ENCODE measurements around the gene LCN12. TPM values are rescaled to one million over a fixed set of nuclear protein-coding genes. Genes with fewer than 3 reads are reported as not detected.

Gene LCN12
- total RNA-seq, 1 donor from 2014 or later: not detected

GRCh38 chr9:136927343-136928271, 24.5 kb upstream of the LCN12 start:
- DNase-seq: peak; percentile 58

- DNase-seq: no peak
These were observed 23.5 kb upstream of the LCN12 start for GRCh38 chr9:136928591-136928990.

GRCh38 chr9:136930014-136930413, 22.1 kb upstream of the LCN12 start:
- no peak for DNase-seq

- DNase-seq: no peak
These were observed 20.4 kb upstream of the LCN12 start for GRCh38 chr9:136931611-136932130.

- DNase-seq: no peak
These were observed 17.8 kb upstream of the LCN12 start for GRCh38 chr9:136934277-136934676.

GRCh38 chr9:136935651-136936050, 16.4 kb upstream of the LCN12 start:
- no peak for DNase-seq

GRCh38 chr9:136936645-136937170, 15.4 kb upstream of the LCN12 start:
- no peak for DNase-seq

- no peak for DNase-seq
These were observed 14.7 kb upstream of the LCN12 start for GRCh38 chr9:136937186-136938001.

GRCh38 chr9:136939431-136939995, 12.6 kb upstream of the LCN12 start:
- DNase-seq: no peak

GRCh38 chr9:136939996-136940525, 12.0 kb upstream of the LCN12 start:
- DNase-seq: no peak

GRCh38 chr9:136940526-136941230, 11.4 kb upstream of the LCN12 start:
- no peak for DNase-seq

- no peak for DNase-seq
These were observed 10.6 kb upstream of the LCN12 start for GRCh38 chr9:136941231-136942111.

GRCh38 chr9:136942112-136942880, 9.8 kb upstream of the LCN12 start:
- DNase-seq: no peak

- no peak for DNase-seq
These were observed 9.2 kb upstream of the LCN12 start for GRCh38 chr9:136942881-136943230.

GRCh38 chr9:136943291-136944211, 8.5 kb upstream of the LCN12 start:
- DNase-seq: peak; percentile 59

- DNase-seq: peak; percentile 72
These were observed 7.9 kb upstream of the LCN12 start for GRCh38 chr9:136944212-136944518.

GRCh38 chr9:136944519-136945332, 7.3 kb upstream of the LCN12 start, which contains the start of the genes C8G and FBXW5:
Gene C8G, plus strand, starts transcription at chr9:136945243. Its CDS starts 78 bp downstream, at chr9:136945321.
Gene FBXW5, minus strand, starts transcription at chr9:136944738. Its CDS starts 655 bp downstream, at chr9:136944083.
- DNase-seq: peak; percentile 95

Data from dermis blood vessel endothelial cell (primary cell).